ENCODE data around the gene SNRPE. TPM values are rescaled to one million over a fixed set of nuclear protein-coding genes. Genes with fewer than 3 reads are reported as not detected.

The SNRPE gene
- total and polyA plus RNA-seq, 2 of the 13 experiments (the other 11 are each of a cell fraction or from before 2014, with no cell fraction given) = 146 to 281 TPM

GRCh38 chr1:203861379-203862184 is at the start of gene SNRPE (continued):
- TF ChIP-seq SNAPC4 (CRISPR knock-in tag; IDR thresholded peaks at IDR 0.05) (peak; percentile 74; the same call in 1 of the 2 replicates), NFKB2 (CRISPR knock-in tag; IDR thresholded peaks at IDR 0.05; ENCODE audit: borderline replicate concordance) (peak; percentile 81; the same call in 1 of the 2 replicates), AKAP8 (CRISPR knock-in tag; IDR thresholded peaks at IDR 0.05) (peak; percentile 48; the same call in 1 of the 2 replicates), SKI (IDR thresholded peaks at IDR 0.05; ENCODE audit: partially characterized antibody) (peak; percentile 68), ZNF772 (CRISPR knock-in tag; IDR thresholded peaks at IDR 0.05) (peak; percentile 86), ZNF260 (CRISPR knock-in tag; IDR thresholded peaks at IDR 0.05; ENCODE audit: borderline replicate concordance, low read depth) (no peak), MLLT10 (CRISPR knock-in tag; IDR thresholded peaks at IDR 0.05) (no peak), HHEX (CRISPR knock-in tag; IDR thresholded peaks at IDR 0.05) (no peak), ZNF879 (CRISPR knock-in tag; IDR thresholded peaks at IDR 0.05) (no peak), ZBTB25 (CRISPR knock-in tag; IDR thresholded peaks at IDR 0.05) (peak; percentile 86), NFIB (CRISPR knock-in tag; IDR thresholded peaks at IDR 0.05; ENCODE audit: borderline replicate concordance) (no peak), ZNF598 (CRISPR knock-in tag; IDR thresholded peaks at IDR 0.05; ENCODE audit: borderline replicate concordance) (peak; percentile 92), MBD4 (IDR thresholded peaks at IDR 0.05; ENCODE audit: borderline replicate concordance, low read length) (no peak), EED (CRISPR knock-in tag; IDR thresholded peaks at IDR 0.05) (peak; percentile 61; the same call in 1 of the 2 replicates), ESRRA (CRISPR knock-in tag; IDR thresholded peaks at IDR 0.05; ENCODE audit: low read depth) (peak; percentile 80), JUN (CRISPR knock-in tag; IDR thresholded peaks at IDR 0.05) (peak; percentile 53; the same call in 1 of the 2 replicates), ZNF33B (CRISPR knock-in tag; IDR thresholded peaks at IDR 0.05) (peak; percentile 47), WIZ (CRISPR knock-in tag; IDR thresholded peaks at IDR 0.05) (0 out of 2 replicates have a peak, but pooled peaks have one; percentile 69), CERS6 (CRISPR knock-in tag; IDR thresholded peaks at IDR 0.05) (no peak), ZZZ3 (CRISPR knock-in tag; IDR thresholded peaks at IDR 0.05; ENCODE audit: borderline replicate concordance) (peak; percentile 98)

Data from HepG2 (cell line).